H1 (cell line): ENCODE measurements around the gene RAMACL. TPM values are rescaled to one million over a fixed set of nuclear protein-coding genes. Genes with fewer than 3 reads are reported as not detected.

ENCODE experiments used
- ASH2L ChIP-seq: fragments of 200-600, 300-600 bp; sonication (generic); IDR thresholded peaks from one replicate; pipeline ENCODE4 v1.7.1; 2017; ENCODE audit warnings: low read length
- ATF3 ChIP-seq: IDR thresholded peaks from 2 replicates; pipeline ENCODE4 v1.6.1; 2011; ENCODE audit warnings: low read depth, mild to moderate bottlenecking, low read length; ENCODE audit not compliant: insufficient read depth
- CHD1 ChIP-seq: IDR thresholded peaks from 2 replicates; pipeline ENCODE4 v1.6.1; 2012; ENCODE audit warnings: low read depth, low read length, improper control_type of control experiment
- E2F6 ChIP-seq: IDR thresholded peaks from 2 replicates; pipeline ENCODE4 v1.6.1; 2012; ENCODE audit warnings: inconsistent platforms
- FOSL1 ChIP-seq: IDR thresholded peaks from 2 replicates; pipeline ENCODE4 v1.6.1; 2011; ENCODE audit warnings: mild to moderate bottlenecking, low read depth, low read length, moderate library complexity; ENCODE audit not compliant: insufficient read depth
- NANOG ChIP-seq: IDR thresholded peaks from 2 replicates; pipeline ENCODE4 v1.6.1; 2011; ENCODE audit warnings: low read length, low read depth, mild to moderate bottlenecking, inconsistent platforms; ENCODE audit not compliant: insufficient read depth, poor library complexity, severe bottlenecking
- RBBP5 ChIP-seq: IDR thresholded peaks from 2 replicates; pipeline ENCODE4 v1.7.1; 2012; ENCODE audit warnings: low read depth, mild to moderate bottlenecking, inconsistent platforms, low read length, moderate library complexity, borderline replicate concordance
- SRF ChIP-seq: IDR thresholded peaks from 2 replicates; pipeline ENCODE4 v1.6.1; 2011; ENCODE audit warnings: mild to moderate bottlenecking, low read depth, low read length, moderate library complexity
- TBP ChIP-seq: IDR thresholded peaks from 2 replicates; pipeline ENCODE4 v1.6.1; 2011; ENCODE audit warnings: low read depth, low read length, improper control_type of control experiment
- polyA plus RNA-seq, 7 experiments: library from polyadenylated mRNA; depleted of rRNA in 3 of 7; stranded (reverse) in 5 of 7; unstranded in 2 of 7; fragments of >200 nt in 5 of 7; fragments of 200-250 nt in 2 of 7; gene quantifications; 1 replicate in 5 of 7; 2 replicates in 1 of 7; 4 replicates in 1 of 7; pipeline versions ENCODE4 v1.2.1 to v1.2.3, GENCODE V29; 2011 to 2013; ENCODE audit warnings: missing spikeins in 2 of 7, mixed read lengths in 2 of 7
- total RNA-seq: library from RNA; stranded (reverse); fragmentation: NEBNext Ultra II Directional; extraction: Animal tissue kit (Norgen Biotek cat#: 25700); gene quantifications from 2 replicates; pipeline ENCODE4 v1.2.1, GENCODE V29; 2021

The RAMACL gene
- total and polyA plus RNA-seq, 2 of the 8 experiments (the other 6 are each of a cell fraction or from before 2014, with no cell fraction given): 0.23 to 0.97 TPM

- TF ChIP-seq RBBP5 (no peak), E2F6 (no peak), NANOG (no peak), ASH2L (no peak), TBP (no peak), ATF3 (no peak), CHD1 (no peak), SRF (no peak), FOSL1 (no peak)
Measured at GRCh38 chr6:166566026-166567011, 20.2 kb downstream of the RAMACL start (continued).
